HG03460 (cell line): ENCODE measurements around the gene PLXDC1.
"Not testable (repeated sequence)": the region's sequence is repeated elsewhere in the genome, so short reads cannot be mapped to it uniquely, and the experiment has no call there.

Source experiments
- ATAC-seq: cut with Tn5 transposase; IDR thresholded peaks from one replicate; pipeline ENCODE4 v1.9.1; 2021; ENCODE audit not compliant: unreplicated experiment

Gene PLXDC1

GRCh38 chr17:39071573-39071972 lies 79.9 kb downstream of the PLXDC1 start:
- no peak for ATAC-seq

- no peak for ATAC-seq
Observed at GRCh38 chr17:39069114-39069756, 82.2 kb downstream of the PLXDC1 start.

DNA sequence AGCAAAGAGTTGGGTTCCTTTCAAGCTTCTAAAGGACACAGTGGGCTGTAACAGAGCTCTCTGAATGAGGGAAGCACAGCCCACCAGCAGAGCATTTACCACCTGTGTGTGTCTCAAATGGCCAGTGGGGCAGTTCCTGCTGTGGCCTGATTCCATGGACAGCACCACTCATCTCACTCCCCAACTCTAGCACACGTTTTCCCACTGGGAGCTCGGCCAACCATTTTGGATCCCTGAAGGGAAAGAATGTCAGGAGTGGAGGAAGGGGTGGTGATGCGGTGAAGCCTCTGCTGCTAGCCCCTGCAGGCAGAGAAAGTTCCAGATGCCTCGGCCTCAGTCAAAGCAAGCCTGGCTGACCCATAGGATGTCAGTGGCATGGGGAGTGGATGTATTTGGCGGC lies 86.6 kb downstream of the PLXDC1 start:
- ATAC-seq: no peak

DNA sequence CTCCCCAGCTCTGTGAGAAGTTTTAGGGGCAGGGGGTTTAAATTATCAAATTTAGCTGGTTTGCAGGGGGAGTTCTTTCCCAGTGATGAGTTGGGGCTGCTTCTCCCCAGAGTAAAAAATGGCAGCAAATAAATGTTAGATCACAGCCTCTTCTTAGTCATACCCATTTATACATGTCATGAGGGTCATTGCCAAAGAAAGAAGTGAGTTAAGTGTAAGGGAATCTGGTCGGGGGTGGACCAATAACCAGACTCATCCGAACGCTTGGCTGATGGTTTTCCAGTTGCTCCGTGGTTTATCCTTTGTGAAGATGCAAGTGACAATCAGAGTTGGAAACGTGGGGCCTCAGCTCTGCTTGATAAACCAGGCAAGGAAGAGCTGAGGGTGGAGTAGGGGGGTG lies 87.1 kb downstream of the PLXDC1 start:
- ATAC-seq: no peak

GRCh38 chr17:39063681-39064069 lies 87.8 kb downstream of the PLXDC1 start:
- ATAC-seq: no peak

DNA sequence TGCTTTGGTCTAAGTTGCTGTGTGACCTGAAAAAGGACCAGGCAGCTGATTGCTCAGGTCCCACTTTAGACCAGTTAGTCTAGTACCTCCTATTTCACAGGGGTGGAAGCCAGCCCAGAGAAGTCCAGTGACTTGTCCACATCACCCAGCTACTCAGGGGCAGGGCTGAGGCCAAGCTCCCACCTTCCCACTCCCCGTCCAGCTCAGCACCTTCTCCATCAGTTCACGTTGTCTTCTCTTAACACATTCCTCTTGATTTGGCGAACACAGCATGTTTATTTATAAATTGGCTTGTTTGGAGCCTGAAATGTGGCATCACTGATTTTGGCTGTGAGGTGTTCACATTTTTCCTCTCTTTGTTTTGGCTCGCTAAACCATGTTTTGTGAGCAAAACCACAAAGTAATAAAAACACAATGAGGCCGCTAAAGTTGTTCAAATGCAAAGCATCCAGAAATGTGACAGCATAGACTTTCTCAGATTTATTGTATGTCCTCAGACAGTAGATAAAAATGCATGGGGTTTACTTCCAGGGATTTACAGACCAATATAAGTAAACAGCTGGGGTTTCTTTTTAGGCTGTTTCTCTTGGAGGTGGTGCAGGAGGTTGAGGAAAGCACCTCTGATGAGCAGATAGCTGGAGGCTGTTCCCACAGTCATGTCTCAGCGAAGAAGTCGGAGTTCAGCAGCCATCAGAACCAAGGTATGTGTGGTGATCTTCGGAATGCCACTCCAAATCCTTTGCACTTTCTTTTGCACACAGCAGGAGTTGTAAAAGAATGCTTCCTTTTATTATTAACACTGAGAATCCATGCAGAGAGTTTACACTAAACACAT lies 88.4 kb downstream of the PLXDC1 start:
- no peak for ATAC-seq

DNA sequence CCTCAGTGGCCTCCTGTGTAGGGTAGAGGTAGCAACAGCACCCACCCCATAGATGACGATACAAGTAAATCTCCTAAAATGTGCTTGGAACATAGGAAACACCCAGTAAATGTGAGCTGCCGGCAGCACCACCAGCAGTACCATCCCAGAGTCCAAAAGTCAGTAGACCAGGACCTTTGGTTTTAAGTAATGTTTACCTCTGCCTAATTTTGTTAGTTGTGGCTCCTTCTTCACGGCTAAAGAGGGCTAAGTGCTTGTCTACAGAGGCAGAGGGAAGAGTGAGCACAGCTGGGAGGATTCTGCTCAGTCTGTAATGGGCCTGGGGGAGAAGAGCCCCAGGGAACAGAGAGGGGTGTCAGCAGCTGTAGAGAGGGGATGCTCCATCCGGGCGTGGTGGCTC lies 92.9 kb downstream of the PLXDC1 start:
- no peak for ATAC-seq

DNA sequence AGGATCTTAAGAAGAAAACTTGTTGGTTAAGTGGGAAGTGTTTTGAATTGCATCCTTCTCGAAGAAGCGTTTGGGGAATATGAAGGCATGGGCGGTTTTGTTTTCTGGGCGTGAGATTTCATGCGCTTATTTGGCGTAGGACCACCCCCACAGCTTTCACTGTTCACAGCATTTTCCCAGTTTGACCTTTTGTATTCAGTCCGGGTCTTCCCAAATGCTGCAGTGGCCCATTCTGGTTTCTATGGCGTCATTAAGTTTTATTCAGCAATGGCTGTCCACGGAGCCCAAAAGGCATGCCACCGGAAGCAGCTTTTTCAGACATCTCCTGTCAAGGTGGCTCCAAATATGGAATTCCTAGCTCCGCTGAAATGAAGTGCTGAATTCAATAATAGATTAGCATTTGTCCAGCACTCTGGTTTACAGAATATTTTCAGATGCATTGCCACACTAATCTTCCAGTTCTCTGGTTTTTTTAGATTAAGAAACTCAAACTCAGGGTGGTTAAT lies 93.7 kb downstream of the PLXDC1 start:
- ATAC-seq: no peak

DNA sequence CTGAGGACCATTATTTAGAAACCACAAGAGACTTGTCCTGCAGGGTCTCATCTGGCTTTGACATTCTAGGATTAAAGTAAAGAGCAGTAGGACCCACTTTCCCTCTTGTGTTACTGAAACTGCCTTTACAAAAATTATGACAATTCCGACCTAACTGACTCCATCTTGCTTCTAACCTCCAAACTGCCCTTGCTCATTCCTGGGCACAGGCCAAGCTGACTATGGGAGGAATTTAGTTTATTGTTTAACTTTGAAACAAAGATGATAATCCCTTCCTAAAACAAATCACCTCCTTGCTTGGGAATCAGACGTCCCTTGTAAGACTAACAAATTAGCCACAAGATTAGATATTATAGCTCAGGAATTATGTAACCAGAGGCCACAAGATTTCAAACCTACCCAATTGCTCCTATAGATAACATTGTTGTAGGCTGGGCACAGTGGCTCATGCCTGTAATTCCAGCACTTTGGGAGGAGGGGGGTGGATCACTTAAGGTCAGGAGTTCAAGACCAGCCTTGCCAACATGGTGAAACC lies 97.3 kb downstream of the PLXDC1 start:
- no peak for ATAC-seq

DNA sequence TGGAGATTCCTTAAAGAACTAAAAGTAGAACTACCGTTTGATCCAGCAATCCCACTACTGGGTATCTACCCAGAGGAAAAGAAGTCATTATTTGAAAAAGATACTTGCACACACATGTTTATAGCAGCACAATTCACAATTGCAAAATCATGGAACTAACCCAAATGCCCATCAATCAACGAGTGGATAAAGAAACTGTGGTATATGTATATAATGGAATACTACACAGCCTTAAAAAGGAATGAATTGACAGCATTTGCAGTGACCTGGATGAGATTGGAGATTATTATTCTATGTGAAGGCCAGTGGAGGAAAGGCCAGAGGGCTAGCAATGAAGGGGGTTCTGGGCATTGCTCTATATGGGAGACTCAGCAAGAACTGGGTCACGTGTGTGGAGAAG lies 99.0 kb downstream of the PLXDC1 start:
- not testable (repeated sequence) for ATAC-seq

DNA sequence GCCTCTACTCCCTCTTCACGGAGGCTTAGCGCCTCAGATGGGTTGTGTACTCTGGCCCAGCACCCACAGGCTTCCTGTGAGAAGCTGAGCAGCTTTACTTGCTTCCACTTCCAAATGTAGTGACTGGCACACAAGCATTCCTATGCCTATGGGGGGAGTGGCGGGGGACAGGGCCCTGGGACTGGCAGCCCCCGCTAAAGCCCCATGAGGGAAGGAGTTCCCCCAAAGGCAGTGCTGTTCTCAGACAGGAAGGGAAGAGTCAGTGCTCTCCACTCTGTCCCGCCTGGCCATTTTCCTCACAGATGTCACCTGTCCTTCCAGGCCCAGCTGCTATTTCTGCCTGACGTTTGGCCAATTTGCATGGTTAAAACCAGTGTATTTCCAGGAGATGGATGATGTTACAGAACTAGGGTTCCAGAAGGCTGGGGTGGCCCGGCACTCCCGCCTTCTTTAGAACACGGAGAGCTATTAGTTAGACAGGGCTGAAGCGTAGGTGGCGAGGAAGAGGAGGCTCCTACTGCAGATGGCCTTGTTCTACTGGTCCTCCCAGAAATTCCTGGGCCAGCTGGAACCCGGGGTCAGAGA lies 100.3 kb downstream of the PLXDC1 start:
- ATAC-seq: no peak

DNA sequence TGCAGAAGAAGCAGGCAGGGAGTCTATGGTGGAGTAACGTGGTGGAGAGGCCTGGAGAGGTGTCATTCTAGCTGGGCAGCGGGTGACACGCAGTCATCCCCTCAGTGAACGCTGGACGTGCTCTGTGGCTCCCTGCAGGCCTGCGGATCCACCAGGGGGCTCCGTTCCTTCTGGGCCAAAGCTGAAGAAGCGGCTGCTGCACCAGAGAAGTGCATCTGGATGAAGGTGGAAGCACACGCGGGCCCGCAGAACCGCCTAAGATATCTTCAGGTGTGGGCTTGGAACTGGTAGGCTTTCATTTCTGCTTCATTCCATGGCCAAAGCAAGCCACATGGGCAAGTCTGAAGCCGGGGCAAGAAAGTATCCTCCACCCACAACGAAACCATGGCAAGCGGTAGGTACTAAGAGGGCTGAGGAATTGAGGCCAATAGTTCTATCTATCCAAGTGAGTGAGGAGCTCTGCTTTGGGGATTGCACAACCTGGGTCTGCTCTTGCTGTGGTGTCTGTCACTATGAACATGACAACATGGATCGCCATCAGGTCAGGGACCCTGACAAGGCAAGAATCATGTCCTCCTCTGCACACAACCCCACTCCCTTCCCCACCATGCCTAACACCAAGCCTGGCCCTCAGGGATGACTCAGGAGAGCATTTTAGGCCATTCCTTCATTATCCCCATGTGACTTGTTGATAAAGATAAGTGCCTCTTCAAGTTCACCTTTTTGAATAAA lies 105.3 kb downstream of the PLXDC1 start:
- ATAC-seq: no peak

- ATAC-seq: no peak
Observed at GRCh38 chr17:39036009-39036408, 115.4 kb downstream of the PLXDC1 start.

- not testable (repeated sequence) for ATAC-seq
Observed at GRCh38 chr17:39035578-39035977, 115.9 kb downstream of the PLXDC1 start.

DNA sequence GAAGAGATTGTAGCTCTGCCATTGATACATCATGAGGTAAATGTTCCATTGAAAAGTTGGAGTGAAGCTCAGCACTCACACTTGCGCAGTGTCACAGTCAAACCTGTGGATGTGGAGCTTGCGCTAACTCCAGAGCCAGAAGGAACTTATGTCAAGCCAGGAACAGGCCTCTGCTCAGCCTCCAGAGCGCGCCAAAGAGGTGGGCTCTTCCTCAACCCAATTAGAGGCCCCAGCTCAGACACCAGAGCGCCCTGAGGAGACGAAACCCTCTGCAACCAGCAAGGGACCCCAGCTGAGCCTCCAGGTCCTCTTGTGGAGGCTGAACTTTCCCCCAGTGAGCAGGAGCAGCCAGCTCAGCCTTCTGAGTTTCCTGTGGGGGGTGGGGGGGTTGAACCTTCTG lies 122.7 kb downstream of the PLXDC1 start:
- ATAC-seq: no peak

- ATAC-seq: no peak
Observed at GRCh38 chr17:39027455-39028035, 123.9 kb downstream of the PLXDC1 start.

DNA sequence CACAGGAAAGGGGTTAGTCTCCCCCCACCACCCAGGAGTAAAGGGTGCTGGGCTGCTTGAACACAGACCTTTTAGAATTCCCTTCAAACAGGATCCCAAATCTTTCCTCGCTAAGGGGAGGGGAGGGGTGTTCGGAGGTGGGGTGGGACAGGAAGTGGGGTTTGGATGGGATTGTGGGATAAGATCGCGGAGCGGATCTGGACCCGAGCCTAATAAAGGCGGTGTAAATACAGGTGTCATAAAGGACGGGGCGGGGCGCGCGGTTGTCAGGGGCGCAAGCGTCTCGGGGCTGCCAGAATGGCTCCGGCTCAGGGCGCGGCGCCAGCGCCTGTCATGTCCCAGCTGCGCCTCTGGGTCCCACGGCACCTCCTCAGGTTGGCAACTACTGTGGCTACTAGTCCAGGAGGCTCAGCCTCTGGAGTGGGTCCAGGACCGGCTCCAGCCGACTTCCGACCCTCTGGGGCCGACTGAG lies 124.4 kb downstream of the PLXDC1 start:
- no peak for ATAC-seq

DNA sequence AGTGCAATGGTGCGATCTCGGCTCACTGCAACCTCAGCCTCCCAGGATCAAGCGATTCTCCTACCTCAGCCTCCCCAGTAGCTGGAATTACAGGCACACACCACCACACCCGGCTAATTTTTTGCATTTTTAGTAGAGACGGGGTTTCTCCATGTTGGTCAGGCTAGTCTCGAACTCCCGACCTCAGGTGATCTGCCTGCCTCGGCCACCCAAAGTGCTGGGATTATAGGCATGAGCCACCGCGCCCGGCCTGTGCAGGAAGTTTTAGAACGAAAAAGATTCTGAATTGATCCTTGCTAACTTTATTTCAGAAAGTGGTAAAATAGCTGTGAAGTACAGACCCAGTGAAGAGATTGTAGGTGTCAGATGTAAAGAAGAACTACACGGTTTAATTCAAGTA lies 125.1 kb downstream of the PLXDC1 start:
- not testable (repeated sequence) for ATAC-seq

GRCh38 chr17:39022924-39023323 lies 128.5 kb downstream of the PLXDC1 start:
- ATAC-seq: no peak

DNA sequence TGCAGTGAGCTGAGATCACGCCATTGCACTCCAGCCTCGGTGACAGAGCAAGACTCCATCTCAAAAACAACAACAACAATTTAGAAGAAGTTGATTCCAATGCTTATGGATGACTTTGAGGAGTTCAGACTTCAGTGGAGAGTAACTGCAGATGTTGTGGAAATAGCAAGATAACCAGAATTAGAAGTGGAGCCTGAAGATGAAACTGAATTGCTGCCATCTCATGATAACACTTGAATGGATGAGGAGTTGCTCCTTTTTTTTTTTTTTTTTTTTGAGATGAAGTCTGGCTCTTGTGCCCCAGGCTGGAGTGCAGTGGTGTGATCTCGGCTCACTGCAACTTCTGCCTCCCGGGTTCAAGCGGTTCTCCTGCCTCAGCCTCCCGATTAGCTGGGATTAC lies 131.4 kb downstream of the PLXDC1 start:
- ATAC-seq: not testable (repeated sequence)
